ENCODE results near the gene CDH26. TPM values are rescaled to one million over a fixed set of nuclear protein-coding genes. Genes with fewer than 3 reads are reported as not detected.

Gene CDH26
- total and polyA plus RNA-seq, 7 experiments from 2014 or later: 0.09 to 6.6 (median 2.4) TPM; not detected in 1

DNA sequence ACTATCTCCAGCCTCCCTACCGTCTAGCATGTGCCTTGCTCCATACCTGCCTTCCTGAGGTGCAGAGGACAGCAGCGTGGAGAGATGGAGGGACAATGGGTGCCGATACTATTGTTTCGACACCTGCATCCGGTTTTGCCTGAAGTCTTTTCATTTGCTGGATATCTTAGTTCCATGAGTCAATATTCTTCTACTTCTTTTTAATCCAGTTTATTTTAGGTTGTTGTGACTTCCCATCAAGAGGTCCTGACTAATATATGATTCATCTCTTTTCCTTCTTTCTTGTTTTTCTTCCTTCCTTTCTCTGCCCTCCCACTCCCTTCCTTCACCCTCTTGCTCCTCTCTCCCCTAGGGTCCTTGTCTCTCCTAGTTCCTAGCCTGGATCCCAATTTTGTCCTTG lies 91.4 kb downstream of the CDH26 start:
- no peaks in the 10 kb centered on the region for H3K9me3 ChIP-seq (ENCODE audit: control insufficient read depth in 2 of 3, low read length in 3 of 3)
- ChIA-PET POLR2A (no interaction called here), CTCF (no interaction called here)
- no peak overlapping the region for H3K4me3 ChIP-seq (ENCODE audit: low read length)
- Mint-ChIP-seq H3K36me3 (peaks cover 0 to 2% (median 0%) of the 10 kb centered on the region in 5 donors), H3K27me3 (peaks cover 0 to 11% (median 4%) of the 10 kb centered on the region in 5 donors), H3K9me3 (peaks cover 0 to 1% (median 0%) of the 10 kb centered on the region in 11 donors), H3K27ac (no peak overlapping the region), H3K4me3 (no peak overlapping the region), H3K4me1 (peaks cover 4 to 14% (median 12%) of the 10 kb centered on the region in 7 donors)
- ATAC-seq (no peak), DNase-seq (no peak)
- no peaks in the 10 kb centered on the region for H3K27me3 ChIP-seq (ENCODE audit: control insufficient read depth in 2 of 2, insufficient read depth in 2 of 2, low read length in 2 of 2)
- H3K4me1 ChIP-seq (ENCODE audit: control insufficient read depth in 2 of 2, insufficient read depth in 2 of 2, low read length in 2 of 2): peaks cover 2% of the 10 kb centered on the region in 2 donors
- intact Hi-C loops (cut with micrococcal nuclease): no loop called here
- no peaks in the 10 kb centered on the region for H3K36me3 ChIP-seq (ENCODE audit: control insufficient read depth in 2 of 3, insufficient read depth in 3 of 3, low read length in 3 of 3)
- no peak overlapping the region for H3K27ac ChIP-seq (ENCODE audit: low read depth, low read length)

DNA sequence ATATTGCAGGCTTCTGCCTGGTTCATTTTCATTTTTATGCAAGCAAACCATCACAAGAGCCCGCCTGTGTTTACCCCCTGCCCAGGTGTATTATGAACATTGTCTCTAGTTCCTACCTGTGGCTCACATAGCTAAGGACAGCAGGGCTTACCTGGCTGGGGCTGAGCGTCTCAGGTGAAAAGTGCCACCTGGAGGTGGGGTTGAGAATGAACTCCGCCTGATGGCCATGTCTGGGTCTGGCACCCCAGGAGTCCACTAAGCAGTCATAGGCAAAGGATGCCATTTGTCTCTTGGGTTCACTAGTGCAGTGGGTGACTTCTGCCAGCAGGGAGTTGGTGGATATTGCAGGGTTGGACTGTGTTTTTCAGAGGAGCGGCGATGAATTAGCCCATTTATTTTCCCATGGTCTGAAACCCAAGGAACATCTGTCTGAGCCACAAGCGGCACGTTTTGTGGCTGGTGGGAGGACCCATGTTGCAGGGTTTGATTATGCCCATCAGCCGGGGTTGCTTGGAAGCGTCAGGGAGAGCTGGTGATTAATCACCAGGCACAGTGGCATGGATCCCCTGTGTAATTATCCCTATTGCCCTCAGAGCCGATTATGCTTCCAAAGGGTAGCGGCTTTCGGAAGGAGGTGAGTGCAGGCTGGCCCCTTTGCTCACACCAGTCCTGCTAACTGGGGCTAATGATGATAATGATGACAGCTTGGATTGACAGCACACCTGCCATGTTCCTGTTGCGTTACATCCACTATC lies 92.1 kb downstream of the CDH26 start:
- Histone ChIP-seq H3K36me3 (ENCODE audit: control insufficient read depth in 2 of 3, insufficient read depth in 3 of 3, low read length in 3 of 3) (no peaks in the 10 kb centered on the region), H3K4me1 (ENCODE audit: control insufficient read depth in 2 of 2, insufficient read depth in 2 of 2, low read length in 2 of 2) (peaks cover 10% of the 10 kb centered on the region in 2 donors), H3K27ac (ENCODE audit: low read depth, low read length) (no peak overlapping the region), H3K4me3 (ENCODE audit: low read length) (no peak overlapping the region), H3K27me3 (ENCODE audit: control insufficient read depth in 2 of 2, insufficient read depth in 2 of 2, low read length in 2 of 2) (no peaks in the 10 kb centered on the region), H3K9me3 (ENCODE audit: control insufficient read depth in 2 of 3, low read length in 3 of 3) (no peaks in the 10 kb centered on the region)
- no peaks in the 10 kb centered on the region for H3K36me3 Mint-ChIP-seq
- H3K4me1 Mint-ChIP-seq: peaks cover 10 to 22% (median 19%) of the 10 kb centered on the region in 7 donors
- H3K9me3 Mint-ChIP-seq: peaks cover 0 to 1% (median 0%) of the 10 kb centered on the region in 11 donors
- H3K27me3 Mint-ChIP-seq: peaks cover 0 to 11% (median 3%) of the 10 kb centered on the region in 5 donors
- DNase-seq (no peak), ATAC-seq (no peak)
- H3K4me3 Mint-ChIP-seq: no peak overlapping the region
- intact Hi-C loops (cut with micrococcal nuclease): loop anchor here in 1 of 2 donors (10.0 kb wide), 2 partner anchors 84 to 1214 kb away; no protein-coding TSS in a partner anchor
- ChIA-PET CTCF (no interaction called here), POLR2A (no interaction called here)
- H3K27ac Mint-ChIP-seq: no peak overlapping the region

DNA sequence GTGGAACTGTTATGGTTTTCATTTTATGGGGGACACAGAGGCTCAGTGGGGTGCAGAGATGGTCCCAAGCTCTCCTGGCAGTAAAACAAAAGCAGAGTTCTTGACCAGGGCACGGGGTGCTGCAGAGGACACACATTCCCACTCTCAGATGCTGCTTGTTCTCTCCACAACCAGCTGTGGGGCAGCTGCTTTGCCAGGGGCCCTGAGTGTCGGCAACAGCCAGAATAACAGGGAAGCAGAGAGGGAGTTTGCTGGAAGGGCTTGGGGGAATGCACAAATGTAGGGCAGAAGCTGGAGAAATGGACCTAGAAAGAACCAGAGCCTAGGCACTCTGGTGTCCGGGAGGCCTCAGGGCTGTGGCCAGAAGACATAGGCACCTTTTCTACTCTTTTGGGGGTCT lies 93.7 kb downstream of the CDH26 start:
- Mint-ChIP-seq H3K9me3 (peaks cover 0 to 1% (median 0%) of the 10 kb centered on the region in 11 donors), H3K4me3 (no peak overlapping the region), H3K36me3 (no peaks in the 10 kb centered on the region), H3K4me1 (peaks cover 26 to 37% (median 34%) of the 10 kb centered on the region in 7 donors), H3K27ac (peak overlapping the region in 1 of 9 donors; percentile 57), H3K27me3 (peaks cover 0 to 11% (median 3%) of the 10 kb centered on the region in 5 donors)
- Histone ChIP-seq H3K9me3 (ENCODE audit: control insufficient read depth in 2 of 3, low read length in 3 of 3) (no peaks in the 10 kb centered on the region), H3K4me3 (ENCODE audit: low read length) (no peak overlapping the region), H3K27ac (ENCODE audit: low read depth, low read length) (no peak overlapping the region), H3K4me1 (ENCODE audit: control insufficient read depth in 2 of 2, insufficient read depth in 2 of 2, low read length in 2 of 2) (peaks cover 24 to 25% of the 10 kb centered on the region in 2 donors), H3K36me3 (ENCODE audit: control insufficient read depth in 2 of 3, insufficient read depth in 3 of 3, low read length in 3 of 3) (no peaks in the 10 kb centered on the region), H3K27me3 (ENCODE audit: control insufficient read depth in 2 of 2, insufficient read depth in 2 of 2, low read length in 2 of 2) (no peaks in the 10 kb centered on the region)
- DNase-seq: no peak
- CTCF ChIA-PET: interaction anchor here (0.9 kb wide), 1 partner anchor 159 kb away, joined by 3 read pairs; no protein-coding TSS in a partner anchor
- POLR2A ChIA-PET: no interaction called here
- ATAC-seq: no peak
- intact Hi-C loops (cut with micrococcal nuclease): loop anchor here in 1 of 2 donors (10.0 kb wide), 2 partner anchors 83 to 1213 kb away; no protein-coding TSS in a partner anchor

DNA sequence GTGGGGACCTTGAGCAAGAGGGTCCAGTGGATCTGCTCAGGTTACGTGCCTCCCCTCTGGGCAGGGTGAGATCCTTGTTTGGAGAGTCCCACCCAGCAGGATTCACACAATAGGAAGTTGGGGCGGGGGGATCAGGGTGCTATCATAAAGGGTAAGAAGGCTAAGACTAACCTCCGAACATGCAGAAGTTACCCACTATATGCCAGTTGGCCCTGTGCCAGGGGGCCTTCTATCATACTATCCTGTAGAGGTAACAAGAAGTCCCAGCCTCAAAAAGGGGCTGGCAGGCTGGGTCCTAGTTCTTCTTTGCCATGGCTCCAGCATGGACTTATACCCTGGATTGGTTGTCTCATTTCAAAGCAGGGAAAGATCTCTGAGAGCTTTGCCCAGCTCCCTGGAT lies 94.1 kb downstream of the CDH26 start:
- Histone ChIP-seq H3K4me1 (ENCODE audit: control insufficient read depth in 2 of 2, insufficient read depth in 2 of 2, low read length in 2 of 2) (peaks cover 28 to 30% of the 10 kb centered on the region in 2 donors), H3K36me3 (ENCODE audit: control insufficient read depth in 2 of 3, insufficient read depth in 3 of 3, low read length in 3 of 3) (no peaks in the 10 kb centered on the region), H3K9me3 (ENCODE audit: control insufficient read depth in 2 of 3, low read length in 3 of 3) (no peaks in the 10 kb centered on the region), H3K27me3 (ENCODE audit: control insufficient read depth in 2 of 2, insufficient read depth in 2 of 2, low read length in 2 of 2) (no peaks in the 10 kb centered on the region), H3K27ac (ENCODE audit: low read depth, low read length) (no peak overlapping the region), H3K4me3 (ENCODE audit: low read length) (no peak overlapping the region)
- DNase-seq (no peak), ATAC-seq (no peak)
- H3K4me3 Mint-ChIP-seq: no peak overlapping the region
- intact Hi-C loops (cut with micrococcal nuclease): loop anchor here in 1 of 2 donors (10.0 kb wide), 2 partner anchors 82 to 1212 kb away; no protein-coding TSS in a partner anchor
- no peaks in the 10 kb centered on the region for H3K36me3 Mint-ChIP-seq
- H3K9me3 Mint-ChIP-seq: peaks cover 0 to 1% (median 0%) of the 10 kb centered on the region in 11 donors
- ChIA-PET POLR2A (no interaction called here), CTCF (interaction anchor here (0.9 kb wide), 1 partner anchor 158 kb away, joined by 3 read pairs; no protein-coding TSS in a partner anchor)
- H3K27ac Mint-ChIP-seq: peak overlapping the region in 1 of 9 donors; percentile 57
- H3K4me1 Mint-ChIP-seq: peaks cover 29 to 41% (median 38%) of the 10 kb centered on the region in 7 donors
- peaks cover 0 to 11% (median 3%) of the 10 kb centered on the region in 5 donors for H3K27me3 Mint-ChIP-seq

DNA sequence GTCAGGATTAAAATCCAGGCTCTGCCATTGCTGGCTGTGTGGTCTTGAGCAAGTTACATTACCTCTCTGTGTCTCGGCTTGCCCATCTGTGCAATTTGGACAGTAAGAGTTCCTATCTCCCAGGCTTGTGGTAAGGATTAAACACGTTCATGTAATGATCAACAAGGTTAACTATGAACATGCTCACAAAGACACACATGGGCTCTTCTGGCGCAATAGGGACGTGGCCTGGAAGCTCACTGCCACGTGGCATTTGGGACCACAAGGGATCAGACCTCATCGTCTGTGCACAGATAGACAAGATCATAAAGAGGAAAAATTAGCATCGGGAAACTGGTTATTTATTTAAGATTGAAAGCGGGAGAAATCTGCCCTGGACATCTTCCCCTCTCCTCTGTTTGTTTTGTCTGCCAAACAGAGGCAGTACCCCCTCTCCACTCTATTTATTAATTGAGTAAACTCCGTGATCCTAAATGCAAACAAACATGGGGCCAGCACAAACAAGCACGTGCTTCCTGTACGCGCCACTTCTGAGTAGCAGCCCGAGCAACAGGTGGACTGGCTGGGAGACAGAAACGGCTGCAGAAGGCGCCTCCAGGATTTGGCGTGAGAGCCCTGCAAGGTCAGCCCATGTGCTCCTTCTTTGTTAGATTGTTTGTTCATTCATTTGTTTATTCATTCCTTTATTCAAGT lies 95.0 kb downstream of the CDH26 start:
- no peaks in the 10 kb centered on the region for H3K36me3 Mint-ChIP-seq
- ChIA-PET POLR2A (no interaction called here), CTCF (no interaction called here)
- intact Hi-C loops (cut with micrococcal nuclease): loop anchor here in 1 of 2 donors (10.0 kb wide), 2 partner anchors 82 to 1212 kb away; no protein-coding TSS in a partner anchor
- H3K9me3 ChIP-seq (ENCODE audit: control insufficient read depth in 2 of 3, low read length in 3 of 3): no peaks in the 10 kb centered on the region
- H3K4me1 Mint-ChIP-seq: peaks cover 38 to 51% (median 48%) of the 10 kb centered on the region in 7 donors
- peak overlapping the region in 6 of 9 donors; percentile 2 to 65 (median 38) for H3K27ac Mint-ChIP-seq
- H3K4me3 ChIP-seq (ENCODE audit: low read length): no peak overlapping the region
- no peak for ATAC-seq
- no peak overlapping the region for H3K27ac ChIP-seq (ENCODE audit: low read depth, low read length)
- peak overlapping the region in 3 of 10 donors; percentile 18 to 45 (median 42) for H3K4me3 Mint-ChIP-seq
- no peaks in the 10 kb centered on the region for H3K36me3 ChIP-seq (ENCODE audit: control insufficient read depth in 2 of 3, insufficient read depth in 3 of 3, low read length in 3 of 3)
- H3K9me3 Mint-ChIP-seq: peaks cover 0 to 1% (median 0%) of the 10 kb centered on the region in 11 donors
- DNase-seq: no peak
- peaks cover 37 to 39% of the 10 kb centered on the region in 2 donors for H3K4me1 ChIP-seq (ENCODE audit: control insufficient read depth in 2 of 2, insufficient read depth in 2 of 2, low read length in 2 of 2)
- H3K27me3 Mint-ChIP-seq: peaks cover 0 to 11% (median 3%) of the 10 kb centered on the region in 5 donors
- H3K27me3 ChIP-seq (ENCODE audit: control insufficient read depth in 2 of 2, insufficient read depth in 2 of 2, low read length in 2 of 2): no peaks in the 10 kb centered on the region

DNA sequence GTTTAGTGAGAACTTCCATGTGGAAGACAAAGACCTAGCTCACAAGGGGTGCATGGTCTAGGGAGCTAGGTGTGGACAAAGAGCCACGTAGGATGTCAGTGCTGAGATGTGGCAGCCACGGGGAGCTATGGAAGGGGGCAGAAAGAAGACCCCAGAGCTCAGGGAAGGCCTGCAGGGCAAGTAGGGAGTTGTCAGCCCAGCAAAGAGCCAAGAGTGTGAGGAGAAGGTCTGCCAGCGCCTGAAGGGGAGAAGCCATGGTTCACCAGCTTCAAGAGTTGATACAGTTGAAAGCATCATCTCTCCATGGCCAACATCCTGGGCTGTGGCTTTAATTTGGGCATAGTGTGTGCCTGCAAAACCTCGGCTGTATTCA lies 95.6 kb downstream of the CDH26 start:
- CTCF ChIA-PET: no interaction called here
- H3K36me3 Mint-ChIP-seq: no peaks in the 10 kb centered on the region

More for the DNA sequence above, 95.6 kb downstream of the CDH26 start:
- DNase-seq: no peak
- Mint-ChIP-seq H3K27me3 (peaks cover 0 to 11% (median 3%) of the 10 kb centered on the region in 5 donors), H3K9me3 (peaks cover 0 to 1% (median 0%) of the 10 kb centered on the region in 11 donors), H3K4me3 (peak overlapping the region in 2 of 10 donors; percentile 42 to 45), H3K4me1 (peaks cover 40 to 54% (median 53%) of the 10 kb centered on the region in 7 donors), H3K27ac (peak overlapping the region in 4 of 9 donors; percentile 2 to 65 (median 33))
- Histone ChIP-seq H3K4me3 (ENCODE audit: low read length) (no peak overlapping the region), H3K4me1 (ENCODE audit: control insufficient read depth in 2 of 2, insufficient read depth in 2 of 2, low read length in 2 of 2) (peaks cover 43 to 44% of the 10 kb centered on the region in 2 donors), H3K36me3 (ENCODE audit: control insufficient read depth in 2 of 3, insufficient read depth in 3 of 3, low read length in 3 of 3) (no peaks in the 10 kb centered on the region), H3K27ac (ENCODE audit: low read depth, low read length) (no peak overlapping the region), H3K27me3 (ENCODE audit: control insufficient read depth in 2 of 2, insufficient read depth in 2 of 2, low read length in 2 of 2) (no peaks in the 10 kb centered on the region), H3K9me3 (ENCODE audit: control insufficient read depth in 2 of 3, low read length in 3 of 3) (no peaks in the 10 kb centered on the region)
- POLR2A ChIA-PET: no interaction called here
- intact Hi-C loops (cut with micrococcal nuclease): loop anchor here in 1 of 2 donors (10.0 kb wide), 2 partner anchors 81 to 1211 kb away; no protein-coding TSS in a partner anchor
- no peak for ATAC-seq

Data from naive thymus-derived CD4-positive, alpha-beta T cell (primary cell).